ENCODE measurements around the gene OCSTAMP. TPM values are rescaled to one million over a fixed set of nuclear protein-coding genes. Genes with fewer than 3 reads are reported as not detected.

The OCSTAMP gene
- not detected for total RNA-seq
- polyA plus RNA-seq, result not detected

- Histone ChIP-seq H3K9me3 (ENCODE audit: control insufficient read depth in 1 of 2, low read length in 2 of 2) (no peaks in the 10 kb centered on the region), H3K36me3 (ENCODE audit: insufficient read depth, low read length) (no peaks in the 10 kb centered on the region), H3K27ac (ENCODE audit: low read depth, low read length) (no peak within 1 kb of the TSS), H3K27me3 (ENCODE audit: insufficient read depth, low read length) (no peaks in the 10 kb centered on the region), H3K4me3 (ENCODE audit: low read length in 2 of 2) (no peak within 1 kb of the TSS), H3K4me1 (ENCODE audit: insufficient read depth, low read length) (peaks cover 27% of the 10 kb centered on the region)
- Mint-ChIP-seq H3K4me1 (peaks cover 14 to 18% (median 15%) of the 10 kb centered on the region in 4 donors), H3K27ac (no peak within 1 kb of the TSS), H3K27me3 (no peaks in the 10 kb centered on the region), H3K4me3 (no peak within 1 kb of the TSS), H3K36me3 (no peaks in the 10 kb centered on the region), H3K9me3 (peaks cover 0 to 1% (median 0%) of the 10 kb centered on the region in 8 donors)
- DNase-seq, result no peak
- ChIA-PET POLR2A (ENCODE audit: partially characterized antibody) (no interaction called here), CTCF (ENCODE audit: partially characterized antibody) (interaction anchor here (1.1 to 2.1 kb wide), 3 partner anchors 10 to 14 kb away, joined by 4 to 8 read pairs (median 7); no protein-coding TSS in a partner anchor)
- intact Hi-C loops (cut with micrococcal nuclease), result no loop called here
These were observed at the start of gene OCSTAMP for GRCh38 chr20:46550461-46550860. TSS of gene OCSTAMP (minus strand) at chr20:46550654. CDS start at chr20:46550560, 94 bp downstream.

- no peaks in the 10 kb centered on the region for H3K9me3 ChIP-seq (ENCODE audit: control insufficient read depth in 1 of 2, low read length in 2 of 2)
- no peaks in the 10 kb centered on the region for H3K4me1 Mint-ChIP-seq
- ChIA-PET POLR2A (ENCODE audit: partially characterized antibody) (no interaction called here), CTCF (ENCODE audit: partially characterized antibody) (no interaction called here)
- intact Hi-C loops (cut with micrococcal nuclease), result no loop called here
- H3K4me3 ChIP-seq (ENCODE audit: low read length in 2 of 2), result no peak overlapping the region
- peaks cover 0 to 1% (median 0%) of the 10 kb centered on the region in 8 donors for H3K9me3 Mint-ChIP-seq
- no peaks in the 10 kb centered on the region for H3K36me3 Mint-ChIP-seq
- peaks cover 10 to 12% of the 10 kb centered on the region in 2 donors for H3K27me3 Mint-ChIP-seq
- H3K27me3 ChIP-seq (ENCODE audit: insufficient read depth, low read length), result no peaks in the 10 kb centered on the region
- no peaks in the 10 kb centered on the region for H3K36me3 ChIP-seq (ENCODE audit: insufficient read depth, low read length)
- no peak overlapping the region for H3K4me3 Mint-ChIP-seq
- no peaks in the 10 kb centered on the region for H3K4me1 ChIP-seq (ENCODE audit: insufficient read depth, low read length)
- H3K27ac Mint-ChIP-seq, result no peak overlapping the region
- H3K27ac ChIP-seq (ENCODE audit: low read depth, low read length), result no peak overlapping the region
- no peak for DNase-seq
These were observed 49.0 kb upstream of the OCSTAMP start for GRCh38 chr20:46599227-46599987.

- Histone ChIP-seq H3K27me3 (ENCODE audit: insufficient read depth, low read length) (no peaks in the 10 kb centered on the region), H3K9me3 (ENCODE audit: control insufficient read depth in 1 of 2, low read length in 2 of 2) (no peaks in the 10 kb centered on the region), H3K27ac (ENCODE audit: low read depth, low read length) (no peak overlapping the region), H3K36me3 (ENCODE audit: insufficient read depth, low read length) (no peaks in the 10 kb centered on the region), H3K4me1 (ENCODE audit: insufficient read depth, low read length) (no peaks in the 10 kb centered on the region), H3K4me3 (ENCODE audit: low read length in 2 of 2) (no peak overlapping the region)
- ChIA-PET POLR2A (ENCODE audit: partially characterized antibody) (no interaction called here), CTCF (ENCODE audit: partially characterized antibody) (no interaction called here)
- H3K9me3 Mint-ChIP-seq, result no peaks in the 10 kb centered on the region
- no peak overlapping the region for H3K27ac Mint-ChIP-seq
- intact Hi-C loops (cut with micrococcal nuclease), result no loop called here
- H3K36me3 Mint-ChIP-seq, result no peaks in the 10 kb centered on the region
- peaks cover 12 to 15% of the 10 kb centered on the region in 2 donors for H3K27me3 Mint-ChIP-seq
- no peak overlapping the region for H3K4me3 Mint-ChIP-seq
- no peak for DNase-seq
- H3K4me1 Mint-ChIP-seq, result no peaks in the 10 kb centered on the region
These were observed 45.5 kb upstream of the OCSTAMP start for GRCh38 chr20:46595933-46596332.

GRCh38 chr20:46594725-46595124 lies 44.3 kb upstream of the OCSTAMP start:
- Histone ChIP-seq H3K9me3 (ENCODE audit: control insufficient read depth in 1 of 2, low read length in 2 of 2) (no peaks in the 10 kb centered on the region), H3K4me1 (ENCODE audit: insufficient read depth, low read length) (no peaks in the 10 kb centered on the region), H3K27ac (ENCODE audit: low read depth, low read length) (no peak overlapping the region), H3K36me3 (ENCODE audit: insufficient read depth, low read length) (no peaks in the 10 kb centered on the region), H3K27me3 (ENCODE audit: insufficient read depth, low read length) (no peaks in the 10 kb centered on the region), H3K4me3 (ENCODE audit: low read length in 2 of 2) (no peak overlapping the region)
- POLR2A ChIA-PET (ENCODE audit: partially characterized antibody), result no interaction called here
- peaks cover 11 to 12% of the 10 kb centered on the region in 2 donors for H3K27me3 Mint-ChIP-seq
- H3K36me3 Mint-ChIP-seq, result no peaks in the 10 kb centered on the region
- H3K27ac Mint-ChIP-seq, result no peak overlapping the region
- CTCF ChIA-PET (ENCODE audit: partially characterized antibody), result no interaction called here
- intact Hi-C loops (cut with micrococcal nuclease), result no loop called here
- no peaks in the 10 kb centered on the region for H3K4me1 Mint-ChIP-seq
- H3K9me3 Mint-ChIP-seq, result no peaks in the 10 kb centered on the region
- no peak overlapping the region for H3K4me3 Mint-ChIP-seq
- no peak for DNase-seq

- Histone ChIP-seq H3K4me3 (ENCODE audit: low read length in 2 of 2) (no peak overlapping the region), H3K9me3 (ENCODE audit: control insufficient read depth in 1 of 2, low read length in 2 of 2) (no peaks in the 10 kb centered on the region), H3K27ac (ENCODE audit: low read depth, low read length) (no peak overlapping the region), H3K36me3 (ENCODE audit: insufficient read depth, low read length) (no peaks in the 10 kb centered on the region), H3K4me1 (ENCODE audit: insufficient read depth, low read length) (no peaks in the 10 kb centered on the region), H3K27me3 (ENCODE audit: insufficient read depth, low read length) (no peaks in the 10 kb centered on the region)
- ChIA-PET CTCF (ENCODE audit: partially characterized antibody) (no interaction called here), POLR2A (ENCODE audit: partially characterized antibody) (no interaction called here)
- no peaks in the 10 kb centered on the region for H3K9me3 Mint-ChIP-seq
- no peak overlapping the region for H3K27ac Mint-ChIP-seq
- H3K4me1 Mint-ChIP-seq, result peaks cover 0 to 3% (median 2%) of the 10 kb centered on the region in 4 donors
- H3K36me3 Mint-ChIP-seq, result no peaks in the 10 kb centered on the region
- H3K27me3 Mint-ChIP-seq, result peaks cover 4 to 9% of the 10 kb centered on the region in 2 donors
- DNase-seq, result no peak
- no peak overlapping the region for H3K4me3 Mint-ChIP-seq
- intact Hi-C loops (cut with micrococcal nuclease), result no loop called here
These were observed 42.3 kb upstream of the OCSTAMP start for GRCh38 chr20:46592580-46593362.

GRCh38 chr20:46590443-46590842 lies 40.0 kb upstream of the OCSTAMP start:
- ChIA-PET CTCF (ENCODE audit: partially characterized antibody) (no interaction called here), POLR2A (ENCODE audit: partially characterized antibody) (no interaction called here)
- Histone ChIP-seq H3K27me3 (ENCODE audit: insufficient read depth, low read length) (no peaks in the 10 kb centered on the region), H3K36me3 (ENCODE audit: insufficient read depth, low read length) (no peaks in the 10 kb centered on the region), H3K27ac (ENCODE audit: low read depth, low read length) (no peak overlapping the region), H3K9me3 (ENCODE audit: control insufficient read depth in 1 of 2, low read length in 2 of 2) (no peaks in the 10 kb centered on the region), H3K4me3 (ENCODE audit: low read length in 2 of 2) (no peak overlapping the region), H3K4me1 (ENCODE audit: insufficient read depth, low read length) (no peaks in the 10 kb centered on the region)
- Mint-ChIP-seq H3K4me1 (peaks cover 0 to 3% (median 2%) of the 10 kb centered on the region in 4 donors), H3K27ac (no peak overlapping the region), H3K36me3 (no peaks in the 10 kb centered on the region), H3K27me3 (peaks cover 3 to 4% of the 10 kb centered on the region in 2 donors), H3K9me3 (no peaks in the 10 kb centered on the region), H3K4me3 (no peak overlapping the region)
- intact Hi-C loops (cut with micrococcal nuclease), result no loop called here
- no peak for DNase-seq

- Mint-ChIP-seq H3K9me3 (no peaks in the 10 kb centered on the region), H3K4me1 (peaks cover 0 to 3% (median 2%) of the 10 kb centered on the region in 4 donors), H3K4me3 (no peak overlapping the region), H3K27ac (no peak overlapping the region), H3K27me3 (peaks cover 2% of the 10 kb centered on the region in 2 donors), H3K36me3 (no peaks in the 10 kb centered on the region)
- Histone ChIP-seq H3K36me3 (ENCODE audit: insufficient read depth, low read length) (no peaks in the 10 kb centered on the region), H3K27ac (ENCODE audit: low read depth, low read length) (no peak overlapping the region), H3K9me3 (ENCODE audit: control insufficient read depth in 1 of 2, low read length in 2 of 2) (no peaks in the 10 kb centered on the region), H3K4me1 (ENCODE audit: insufficient read depth, low read length) (no peaks in the 10 kb centered on the region), H3K27me3 (ENCODE audit: insufficient read depth, low read length) (peaks cover 2% of the 10 kb centered on the region), H3K4me3 (ENCODE audit: low read length in 2 of 2) (no peak overlapping the region)
- ChIA-PET POLR2A (ENCODE audit: partially characterized antibody) (no interaction called here), CTCF (ENCODE audit: partially characterized antibody) (no interaction called here)
- intact Hi-C loops (cut with micrococcal nuclease), result no loop called here
- no peak for DNase-seq
These were observed 38.4 kb upstream of the OCSTAMP start for GRCh38 chr20:46588532-46589511.
